ENCODE data around the gene ANKRD28.

GRCh38 chr3:15633159-15633558, 164.6 kb downstream of the ANKRD28 start:
- TF ChIP-seq POLR2AphosphoS5 (IDR thresholded peaks at IDR 0.05): no peak
- TF ChIP-seq, protein P1, sequence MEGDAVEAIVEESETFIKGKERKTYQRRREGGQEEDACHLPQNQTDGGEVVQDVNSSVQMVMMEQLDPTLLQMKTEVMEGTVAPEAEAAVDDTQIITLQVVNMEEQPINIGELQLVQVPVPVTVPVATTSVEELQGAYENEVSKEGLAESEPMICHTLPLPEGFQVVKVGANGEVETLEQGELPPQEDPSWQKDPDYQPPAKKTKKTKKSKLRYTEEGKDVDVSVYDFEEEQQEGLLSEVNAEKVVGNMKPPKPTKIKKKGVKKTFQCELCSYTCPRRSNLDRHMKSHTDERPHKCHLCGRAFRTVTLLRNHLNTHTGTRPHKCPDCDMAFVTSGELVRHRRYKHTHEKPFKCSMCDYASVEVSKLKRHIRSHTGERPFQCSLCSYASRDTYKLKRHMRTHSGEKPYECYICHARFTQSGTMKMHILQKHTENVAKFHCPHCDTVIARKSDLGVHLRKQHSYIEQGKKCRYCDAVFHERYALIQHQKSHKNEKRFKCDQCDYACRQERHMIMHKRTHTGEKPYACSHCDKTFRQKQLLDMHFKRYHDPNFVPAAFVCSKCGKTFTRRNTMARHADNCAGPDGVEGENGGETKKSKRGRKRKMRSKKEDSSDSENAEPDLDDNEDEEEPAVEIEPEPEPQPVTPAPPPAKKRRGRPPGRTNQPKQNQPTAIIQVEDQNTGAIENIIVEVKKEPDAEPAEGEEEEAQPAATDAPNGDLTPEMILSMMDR (IDR thresholded peaks at IDR 0.05): no peak
